Glomerular visceral epithelial cell (primary cell): ENCODE data around the gene ADAMTS7.
"Not testable (repeated sequence)": the region's sequence is repeated elsewhere in the genome, so short reads cannot be mapped to it uniquely, and the experiment has no call there.

Experiments used
- DNase-seq: peaks from one replicate; pipeline ENCODE4 v3.0.0-alpha.2; 2016; ENCODE audit errors: extremely low spot score

ADAMTS7 gene

DNA sequence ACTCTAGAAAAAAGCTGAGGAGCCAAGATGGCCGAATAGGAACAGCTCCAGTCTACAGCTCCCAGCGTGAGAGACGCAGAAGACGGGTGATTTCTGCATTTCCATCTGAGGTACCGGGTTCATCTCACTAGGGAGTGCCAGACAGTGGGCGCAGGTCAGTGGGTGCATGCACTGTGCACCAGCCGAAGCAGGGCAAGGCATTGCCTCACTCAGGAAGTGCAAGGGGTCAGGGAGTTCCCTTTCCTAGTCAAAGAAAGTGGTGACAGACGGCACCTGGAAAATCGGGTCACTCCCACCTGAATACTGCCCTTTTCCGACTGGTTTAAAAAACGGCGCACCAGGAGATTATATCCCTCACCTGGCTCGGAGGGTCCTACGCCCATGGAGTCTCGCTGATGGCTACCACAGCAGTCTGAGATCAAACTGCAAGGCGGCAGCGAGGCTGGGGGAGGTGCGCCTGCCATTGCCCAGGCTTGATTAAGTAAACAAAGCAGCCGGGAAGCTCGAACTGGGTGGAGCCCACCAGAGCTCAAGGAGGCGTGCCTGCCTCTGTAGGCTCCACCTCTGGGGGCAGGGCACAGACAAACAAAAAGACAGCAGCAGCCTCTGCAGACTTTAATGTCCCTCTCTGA, 91.3 kb downstream of the ADAMTS7 start:
- DNase-seq, result not testable (repeated sequence)

DNA sequence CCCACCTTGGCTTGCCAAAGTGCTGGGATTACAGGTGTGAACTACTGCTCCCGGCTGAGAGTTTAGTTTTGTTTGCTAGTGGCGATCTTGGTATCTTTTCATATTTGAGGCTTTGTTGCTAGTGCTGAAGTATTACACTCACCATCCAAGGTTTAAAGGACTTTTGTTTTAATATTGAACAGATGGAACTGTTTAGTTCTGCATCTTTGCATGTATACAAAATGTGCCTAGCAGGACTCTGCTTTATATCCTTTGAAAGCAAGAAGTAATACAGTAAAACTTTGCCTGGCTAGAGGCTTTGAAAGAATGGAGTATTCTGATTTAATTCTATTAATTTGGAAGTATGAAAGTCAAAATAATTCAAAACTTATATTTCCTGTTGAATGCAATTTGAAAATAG, 92.4 kb downstream of the ADAMTS7 start:
- no peak for DNase-seq

DNA sequence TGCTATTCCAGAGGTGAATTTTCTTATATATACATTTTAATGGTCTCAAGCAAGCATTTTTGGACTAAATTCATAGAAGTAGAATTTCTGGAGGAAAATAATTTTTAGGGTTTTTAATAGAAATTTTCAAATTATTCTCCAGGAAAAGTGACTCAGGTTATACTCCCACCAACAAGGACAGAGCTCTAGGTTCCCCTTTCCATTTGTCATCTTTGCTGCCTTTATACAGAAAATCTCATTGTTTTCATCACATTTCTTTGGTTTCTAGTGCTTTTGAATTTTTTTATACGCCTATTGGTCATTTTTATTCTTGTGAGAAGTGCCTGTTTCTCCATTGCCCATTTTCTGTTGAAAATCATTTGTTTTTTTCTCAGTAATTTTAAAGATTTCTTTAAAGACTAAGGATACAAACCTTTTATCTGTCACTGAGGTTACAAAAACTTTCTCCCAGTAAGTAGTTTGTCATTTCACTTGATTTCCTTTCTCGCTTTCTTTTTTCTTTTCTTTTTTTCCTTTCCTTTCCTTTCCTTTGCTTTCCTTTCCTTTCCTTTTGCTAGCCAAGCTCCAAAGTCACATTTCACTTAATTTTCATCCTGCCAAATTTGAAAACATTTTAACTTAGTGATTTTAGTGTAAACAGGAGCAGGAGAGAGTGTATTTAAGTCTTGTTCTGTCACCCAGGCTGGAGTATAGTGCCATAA, 93.2 kb downstream of the ADAMTS7 start:
- no peak for DNase-seq

DNA sequence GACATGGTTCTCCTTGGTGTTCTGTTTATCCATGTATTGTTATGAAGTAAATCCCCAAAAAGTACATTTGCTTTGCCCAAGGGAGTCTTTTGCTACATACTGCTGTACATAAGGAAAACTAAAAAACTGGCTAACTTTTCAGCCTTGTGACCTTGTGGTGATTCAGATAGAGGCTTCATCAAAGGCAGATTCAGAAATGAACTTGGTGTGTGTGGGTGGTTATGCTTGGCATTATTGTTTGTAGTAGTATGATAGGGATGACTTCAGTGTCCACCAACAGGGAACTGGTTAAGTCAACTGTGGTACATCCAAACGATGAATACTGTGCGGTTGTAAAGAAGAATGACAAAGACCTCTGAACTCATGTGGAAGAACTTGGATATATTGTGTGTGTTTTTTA, 94.6 kb downstream of the ADAMTS7 start:
- DNase-seq, result no peak

DNA sequence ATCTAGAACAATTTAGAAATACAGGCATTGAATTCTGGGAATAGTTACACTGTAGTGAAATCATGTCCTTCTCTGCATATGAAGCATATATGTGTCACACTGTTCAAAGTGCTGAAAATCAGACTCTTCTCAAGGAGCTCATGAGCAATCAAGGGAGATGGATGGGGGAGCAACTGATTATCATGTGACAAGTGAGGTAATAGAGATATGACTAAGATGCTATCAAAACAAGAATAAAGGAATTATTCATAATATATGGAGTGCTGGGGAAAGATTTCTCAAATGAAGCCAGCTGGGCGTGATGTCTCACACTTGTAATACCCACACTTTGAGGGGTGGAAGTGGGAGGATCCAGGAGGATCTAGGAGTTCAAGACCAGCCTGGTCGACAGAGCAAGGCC, 95.3 kb downstream of the ADAMTS7 start:
- DNase-seq, result peak; percentile 72

DNA sequence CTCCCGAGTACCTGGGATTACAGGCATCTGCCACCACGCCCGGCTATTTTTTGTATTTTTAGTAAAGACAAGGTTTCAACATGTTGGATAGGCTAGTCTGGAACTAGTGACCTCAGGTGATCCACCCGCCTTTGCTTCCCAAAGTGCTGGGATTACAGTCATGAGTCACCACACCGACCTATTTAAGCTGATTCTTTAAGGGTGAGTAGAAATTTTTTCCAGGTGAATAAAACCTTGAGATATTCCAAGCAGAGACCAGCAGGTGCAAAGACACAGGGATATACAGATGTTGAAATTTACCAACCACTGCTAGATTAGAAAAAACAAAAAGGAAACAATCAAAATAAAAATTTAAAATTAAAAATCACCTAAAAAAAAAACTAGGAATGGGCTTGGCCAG, 95.8 kb downstream of the ADAMTS7 start:
- DNase-seq, result no peak

DNA sequence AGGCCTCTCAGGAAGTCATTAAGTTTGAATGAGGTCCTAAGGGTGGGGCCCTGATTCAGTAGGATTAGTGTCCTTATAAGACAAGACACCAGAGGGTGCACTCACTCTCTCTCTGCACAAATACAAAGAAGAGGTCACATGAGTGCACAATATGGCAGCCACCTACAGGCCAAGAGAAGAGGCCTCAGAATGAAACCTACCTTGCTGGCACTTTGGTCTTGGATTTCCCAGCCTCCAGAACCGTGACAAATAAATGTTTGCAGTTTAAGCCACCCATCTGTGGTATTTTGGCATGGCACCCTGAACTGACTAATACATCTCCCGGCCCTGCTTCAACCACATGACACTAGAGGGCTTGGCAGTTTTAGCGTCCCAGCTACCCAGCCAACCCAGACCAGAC, 96.4 kb downstream of the ADAMTS7 start:
- DNase-seq, result no peak

DNA sequence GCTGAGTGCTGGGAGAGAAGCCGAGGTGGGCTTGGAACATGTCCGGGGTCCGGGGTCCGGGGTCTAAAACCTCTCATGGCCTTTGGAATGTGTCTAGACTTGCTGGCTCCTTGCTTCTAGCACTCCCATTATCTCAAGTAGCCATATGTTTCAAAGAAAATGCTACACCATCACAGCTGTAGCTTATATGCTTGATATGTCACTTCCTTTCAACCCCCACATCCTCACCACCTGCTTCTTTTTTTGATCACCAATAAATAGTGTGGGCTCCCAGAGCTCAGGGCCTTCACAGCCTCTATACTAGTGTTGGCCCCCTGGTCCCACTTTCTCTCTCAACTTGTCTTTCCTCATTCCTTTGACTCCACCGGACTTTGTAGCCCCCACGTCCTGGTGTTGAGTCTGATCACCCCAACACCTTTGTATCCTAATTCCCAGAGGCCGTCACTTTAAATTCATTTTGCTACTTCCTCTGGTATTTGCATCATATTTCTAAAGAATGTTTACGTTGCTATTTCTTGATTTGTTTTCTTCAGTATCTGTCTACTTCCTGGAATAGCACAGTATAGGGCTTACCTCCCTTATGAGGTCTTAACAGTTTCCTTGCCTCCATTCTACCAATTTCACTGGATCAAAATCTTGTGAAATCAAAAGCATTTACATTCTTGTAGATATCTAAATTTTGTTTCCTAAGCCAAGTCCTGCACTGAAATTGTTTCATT, 98.3 kb downstream of the ADAMTS7 start:
- DNase-seq, result no peak

DNA sequence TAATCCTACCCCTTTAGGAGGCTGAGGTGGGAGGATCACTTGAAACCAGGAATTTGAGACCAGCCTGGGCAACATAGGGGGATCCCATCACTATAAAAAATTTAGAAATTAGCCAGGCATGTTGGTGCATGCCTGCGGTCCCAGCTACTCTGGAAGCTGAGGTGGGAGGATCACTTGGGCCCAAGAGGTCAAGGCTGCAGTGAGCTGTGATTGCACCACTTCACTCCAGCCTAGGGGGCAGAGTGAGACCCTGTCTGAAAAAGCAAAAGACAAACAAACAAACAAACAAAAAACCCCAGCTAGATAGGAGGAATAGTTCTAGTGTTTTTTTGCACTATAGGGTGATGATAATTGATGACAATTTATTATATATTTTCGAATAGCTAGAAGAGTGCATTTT, 99.6 kb downstream of the ADAMTS7 start:
- no peak for DNase-seq

DNA sequence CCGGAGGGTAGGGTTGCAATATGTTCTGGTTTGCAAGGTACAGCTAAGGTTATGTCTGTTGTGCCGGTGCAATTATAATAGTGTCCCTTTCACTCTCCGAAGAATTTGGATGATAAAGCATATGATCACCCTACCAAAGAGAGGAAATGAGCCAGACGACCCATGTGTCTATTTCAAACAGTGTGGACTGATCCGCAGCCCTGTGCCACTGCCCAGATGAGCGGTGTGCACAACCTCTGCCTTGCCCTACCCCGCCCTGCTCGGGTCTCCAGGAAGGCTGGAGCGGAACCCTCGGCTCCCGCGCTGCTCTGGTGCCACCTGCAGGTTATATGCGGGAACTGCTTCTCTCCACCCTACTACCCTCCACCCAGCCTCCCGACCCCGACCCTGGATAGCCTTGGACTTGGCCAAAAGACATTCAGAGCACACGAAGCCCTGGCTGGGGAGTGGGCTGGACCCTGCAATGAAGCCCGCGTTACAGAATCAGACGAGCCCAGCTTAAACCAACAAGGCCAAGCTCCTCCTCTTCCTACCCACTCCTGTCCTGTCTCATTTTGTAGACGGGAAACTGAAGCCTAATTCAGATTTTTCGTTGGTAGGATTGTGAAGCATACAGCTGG, 101.9 kb downstream of the ADAMTS7 start:
- peak; percentile 64 for DNase-seq
